Mucosa of rectum (tissue), 2 donors: ENCODE data around the gene MAST4.

Experiments
- H3K27ac ChIP-seq, 2 donors: one replicate each; pipeline ENCODE4 v1.7.0; 2013; ENCODE audit warnings: inconsistent platforms in 2 of 2, low read depth in 2 of 2, low read length in 2 of 2
- H3K27me3 ChIP-seq, 2 donors: one replicate each; pipeline ENCODE4 v1.7.0; 2013; ENCODE audit warnings: low read length in 2 of 2; ENCODE audit not compliant: control insufficient read depth in 2 of 2, insufficient read depth in 2 of 2
- H3K36me3 ChIP-seq, 2 donors: one replicate each; pipeline ENCODE4 v1.7.0; 2013; ENCODE audit warnings: low read length in 2 of 2; ENCODE audit not compliant: control insufficient read depth in 2 of 2, insufficient read depth in 2 of 2
- H3K4me1 ChIP-seq, 2 donors: one replicate each; pipeline ENCODE4 v1.7.0; 2013; ENCODE audit warnings: low read length in 2 of 2, mild to moderate bottlenecking in 1 of 2; ENCODE audit not compliant: control insufficient read depth in 2 of 2, insufficient read depth in 2 of 2
- H3K4me3 ChIP-seq, 2 donors: one replicate each; pipeline ENCODE4 v1.7.0; 2013; ENCODE audit warnings: low read length in 2 of 2
- H3K9ac ChIP-seq, 2 donors: one replicate each; pipeline ENCODE4 v1.7.0; 2013; ENCODE audit warnings: low read length in 2 of 2, low read depth in 1 of 2, mild to moderate bottlenecking in 1 of 2
- H3K9me3 ChIP-seq, 2 donors: one replicate each; pipeline ENCODE4 v1.7.0; 2013; ENCODE audit warnings: low read length in 2 of 2; ENCODE audit not compliant: control insufficient read depth in 2 of 2
- donor health status: healthy.
- donor health status: Normal muscosa, but diverticular disease.

The MAST4 gene

DNA sequence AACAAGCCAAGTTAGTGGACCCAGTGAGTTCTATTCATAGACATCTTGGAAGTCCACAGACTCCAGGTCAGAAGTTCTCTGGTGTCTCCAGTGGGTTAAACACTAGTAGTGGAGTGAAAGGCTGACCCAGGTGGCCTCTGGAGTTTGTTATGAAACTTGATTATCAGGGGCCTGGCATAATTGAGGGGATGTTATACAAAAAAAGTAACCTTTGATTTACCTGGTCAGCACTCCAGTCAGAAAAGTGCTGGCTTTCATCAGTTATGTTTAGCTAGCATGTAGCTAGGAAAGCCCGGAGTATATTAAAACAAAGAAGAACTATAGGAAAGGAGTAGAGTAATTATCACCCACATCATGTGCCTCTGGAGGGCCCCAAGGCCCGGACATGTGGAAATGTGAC, 429.3 kb downstream of the MAST4 start:
- no peaks in the 10 kb centered on the region for H3K27me3 ChIP-seq

DNA sequence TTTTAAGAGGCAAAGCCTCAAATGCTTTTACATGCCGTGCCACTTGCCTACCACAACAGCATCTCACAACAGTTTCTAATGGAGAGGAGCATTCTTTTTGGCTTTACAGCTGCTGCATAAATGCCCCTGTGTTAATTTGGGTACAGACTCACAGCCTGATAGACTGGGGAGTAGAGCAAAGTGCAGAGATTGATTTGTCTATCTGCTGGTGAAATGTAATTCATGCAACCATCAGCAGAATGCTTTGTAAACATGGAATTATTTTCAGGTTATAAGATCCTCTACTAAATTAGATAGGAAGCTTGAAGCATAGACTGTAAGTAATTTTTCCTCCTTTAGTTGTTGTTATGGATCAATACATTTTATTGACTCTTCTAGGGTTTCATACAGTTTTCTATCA, 430.1 kb downstream of the MAST4 start:
- H3K27me3 ChIP-seq, result no peaks in the 10 kb centered on the region
- H3K9ac ChIP-seq, result no peak overlapping the region
- no peak overlapping the region for H3K27ac ChIP-seq
- no peak overlapping the region for H3K4me3 ChIP-seq
- no peaks in the 10 kb centered on the region for H3K9me3 ChIP-seq
- H3K4me1 ChIP-seq, result no peaks in the 10 kb centered on the region
- no peaks in the 10 kb centered on the region for H3K36me3 ChIP-seq

More for the DNA sequence above, 429.3 kb downstream of the MAST4 start:
- no peaks in the 10 kb centered on the region for H3K36me3 ChIP-seq
- no peaks in the 10 kb centered on the region for H3K9me3 ChIP-seq
- H3K27ac ChIP-seq, result no peak overlapping the region
- H3K4me1 ChIP-seq, result no peaks in the 10 kb centered on the region
- H3K4me3 ChIP-seq, result no peak overlapping the region
- no peak overlapping the region for H3K9ac ChIP-seq

DNA sequence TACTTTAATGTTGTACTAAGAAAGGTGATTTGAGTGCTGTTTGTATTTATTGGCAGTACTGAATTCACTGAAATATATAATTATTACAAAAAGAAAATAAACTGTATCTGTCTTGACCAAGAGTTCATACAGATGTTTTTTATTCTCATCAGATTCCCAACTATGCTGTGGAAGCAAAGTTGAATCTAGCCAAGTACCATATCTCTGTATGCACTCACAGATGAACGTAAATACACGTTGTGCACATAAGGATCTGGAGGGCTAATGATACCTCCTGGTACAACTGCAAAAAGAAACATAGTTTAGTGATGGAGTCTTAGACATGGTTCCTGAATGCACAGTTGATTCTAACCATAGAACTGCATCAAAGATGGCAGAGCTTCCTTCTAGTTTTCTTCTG, 431.0 kb downstream of the MAST4 start:
- no peaks in the 10 kb centered on the region for H3K4me1 ChIP-seq
- H3K27me3 ChIP-seq, result no peaks in the 10 kb centered on the region
- no peaks in the 10 kb centered on the region for H3K36me3 ChIP-seq
- H3K9me3 ChIP-seq, result no peaks in the 10 kb centered on the region
- no peak overlapping the region for H3K4me3 ChIP-seq
- no peak overlapping the region for H3K27ac ChIP-seq
- H3K9ac ChIP-seq, result no peak overlapping the region

DNA sequence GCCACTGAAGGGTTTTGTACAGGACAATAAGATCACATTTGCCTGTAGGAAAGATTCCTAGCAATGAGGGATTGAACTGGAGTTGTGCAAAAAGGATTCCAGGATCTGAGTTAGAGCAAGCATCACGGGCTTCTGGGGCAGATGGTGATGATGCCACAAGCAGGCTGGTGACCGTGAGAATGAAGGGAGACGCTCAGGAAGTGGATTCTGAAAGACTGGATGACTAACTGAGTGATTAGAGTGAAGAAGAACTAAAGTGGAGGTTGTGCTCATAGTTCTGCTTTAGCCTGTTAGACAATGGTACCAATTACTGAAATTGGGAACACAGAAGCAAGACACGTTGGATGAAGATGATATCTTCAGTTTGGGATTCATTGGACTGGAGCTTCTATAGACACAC, 432.2 kb downstream of the MAST4 start:
- H3K9ac ChIP-seq, result no peak overlapping the region
- no peaks in the 10 kb centered on the region for H3K27me3 ChIP-seq
- no peaks in the 10 kb centered on the region for H3K4me1 ChIP-seq
- H3K9me3 ChIP-seq, result no peaks in the 10 kb centered on the region
- no peaks in the 10 kb centered on the region for H3K36me3 ChIP-seq
- no peak overlapping the region for H3K4me3 ChIP-seq
- H3K27ac ChIP-seq, result no peak overlapping the region

DNA sequence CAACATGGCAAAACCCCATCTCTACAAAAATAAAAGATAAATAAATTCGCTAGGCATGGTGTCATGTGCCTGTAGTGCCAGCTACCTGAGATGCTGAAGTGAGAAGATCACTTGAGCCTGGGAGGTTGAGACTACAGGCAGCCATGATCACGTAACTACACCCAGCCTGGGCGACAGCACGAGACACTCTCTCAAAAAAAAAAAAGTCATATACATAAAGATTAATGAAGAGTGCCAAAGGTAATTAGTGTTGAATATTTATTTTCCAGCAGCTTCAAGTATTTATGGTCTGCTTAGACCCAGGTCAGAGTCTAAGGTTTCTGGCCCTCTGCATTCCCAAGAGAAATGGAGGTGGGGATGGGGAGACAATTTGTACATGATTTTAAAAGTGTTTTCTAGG, 432.7 kb downstream of the MAST4 start:
- H3K4me1 ChIP-seq, result no peaks in the 10 kb centered on the region

DNA sequence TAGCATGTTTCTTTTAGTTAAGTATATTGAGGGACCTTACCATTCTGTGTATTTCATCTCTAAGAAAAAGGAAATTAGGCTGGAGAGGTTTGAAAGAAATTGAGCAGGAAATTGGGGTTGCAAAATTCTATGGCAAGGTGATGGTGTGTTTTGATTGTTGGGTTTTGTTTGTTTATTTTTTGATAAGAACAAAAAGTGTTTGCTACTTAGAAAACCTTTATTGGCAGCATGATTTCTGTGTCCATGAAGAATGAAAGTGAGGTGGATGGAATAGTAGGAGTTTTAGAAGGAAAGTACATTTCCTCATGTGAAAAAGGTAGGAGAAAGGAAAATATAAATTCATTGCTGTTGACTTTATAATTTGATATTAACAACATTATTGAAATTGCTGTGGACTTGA, 433.3 kb downstream of the MAST4 start:
- Histone ChIP-seq H3K4me1 (no peaks in the 10 kb centered on the region), H3K27me3 (no peaks in the 10 kb centered on the region), H3K9ac (no peak overlapping the region), H3K9me3 (no peaks in the 10 kb centered on the region), H3K4me3 (no peak overlapping the region), H3K27ac (no peak overlapping the region), H3K36me3 (no peaks in the 10 kb centered on the region)

More for the DNA sequence above, 432.7 kb downstream of the MAST4 start:
- H3K9me3 ChIP-seq, result no peaks in the 10 kb centered on the region
- no peaks in the 10 kb centered on the region for H3K27me3 ChIP-seq
- H3K36me3 ChIP-seq, result no peaks in the 10 kb centered on the region
- H3K4me3 ChIP-seq, result no peak overlapping the region
- no peak overlapping the region for H3K27ac ChIP-seq
- H3K9ac ChIP-seq, result no peak overlapping the region

DNA sequence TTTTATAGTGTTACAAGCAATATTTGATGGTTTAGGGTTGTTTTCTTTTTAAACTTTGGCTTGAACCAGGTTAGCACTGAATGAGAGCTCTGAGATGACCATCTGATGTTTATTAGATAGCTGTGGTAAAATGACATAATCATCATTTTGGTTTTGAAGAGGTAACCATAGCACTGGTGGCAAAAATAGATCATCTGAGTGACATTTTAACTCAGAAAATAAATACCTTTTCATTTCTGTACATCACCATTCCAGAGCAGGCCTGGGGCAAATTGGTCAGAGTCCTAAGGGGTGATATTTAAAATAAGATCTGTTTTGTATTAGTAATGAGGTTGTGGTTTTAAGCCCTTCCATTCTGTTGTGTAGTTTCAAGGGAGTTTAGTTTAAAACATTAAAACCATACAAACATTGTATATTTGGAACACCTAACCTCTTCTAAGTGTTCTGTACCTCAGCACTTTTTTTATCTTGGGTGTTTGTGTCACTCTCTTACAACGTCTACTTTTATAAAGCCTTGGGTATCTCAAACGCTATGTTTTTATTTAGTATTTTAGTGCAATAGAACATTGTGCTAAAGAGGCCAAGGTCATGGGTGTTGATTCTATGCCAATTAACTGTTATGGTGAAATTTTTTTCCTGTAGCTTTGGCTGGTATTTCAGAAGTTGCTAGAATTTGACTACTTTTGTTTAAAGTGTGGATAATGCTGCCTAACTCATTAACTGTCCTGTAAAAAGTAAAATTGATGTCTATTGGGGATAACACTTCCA, 434.3 kb downstream of the MAST4 start:
- no peaks in the 10 kb centered on the region for H3K36me3 ChIP-seq
- no peak overlapping the region for H3K9ac ChIP-seq
- no peaks in the 10 kb centered on the region for H3K9me3 ChIP-seq
- H3K4me3 ChIP-seq, result no peak overlapping the region
- H3K4me1 ChIP-seq, result no peaks in the 10 kb centered on the region
- H3K27ac ChIP-seq, result no peak overlapping the region
- H3K27me3 ChIP-seq, result no peaks in the 10 kb centered on the region

DNA sequence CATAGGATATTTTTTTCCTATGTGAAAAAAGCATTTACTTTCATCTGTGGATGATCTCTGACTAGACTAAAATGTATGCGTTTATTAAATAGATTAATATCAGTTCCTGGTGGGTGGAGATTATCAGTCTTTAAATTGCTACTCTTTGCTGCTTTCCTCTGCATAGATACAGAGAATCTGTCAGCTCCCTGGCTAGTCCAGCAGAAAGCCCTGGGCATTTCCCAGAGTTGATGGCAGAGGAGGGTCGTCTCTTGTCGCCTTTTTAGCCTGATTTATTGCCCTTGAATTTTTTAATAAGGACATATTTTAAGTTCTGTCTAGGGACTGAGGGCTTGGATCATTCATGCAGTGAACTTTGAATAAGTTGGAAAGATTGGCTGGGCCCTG, 434.9 kb downstream of the MAST4 start:
- Histone ChIP-seq H3K27ac (no peak overlapping the region), H3K36me3 (no peaks in the 10 kb centered on the region), H3K9me3 (no peaks in the 10 kb centered on the region), H3K27me3 (no peaks in the 10 kb centered on the region), H3K9ac (no peak overlapping the region), H3K4me3 (no peak overlapping the region), H3K4me1 (no peaks in the 10 kb centered on the region)

DNA sequence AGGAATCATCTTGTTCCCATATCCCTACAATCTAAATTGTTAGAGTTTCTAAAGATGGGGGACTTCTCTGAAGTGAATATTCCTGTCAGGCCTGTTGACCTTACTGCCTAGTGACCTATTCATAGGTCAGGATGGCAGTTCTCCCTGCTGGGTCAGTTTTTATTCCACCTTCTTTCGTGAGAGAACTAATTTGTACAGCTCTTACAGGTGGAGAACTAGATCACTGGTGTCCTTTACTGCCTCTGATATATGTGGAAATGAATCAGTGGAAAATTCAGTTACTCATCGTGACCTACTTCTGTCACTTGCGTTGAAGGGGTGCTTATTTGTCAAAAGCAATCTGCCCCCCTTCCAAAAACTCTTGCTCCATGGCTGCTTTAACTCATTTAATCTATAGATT, 435.5 kb downstream of the MAST4 start:
- Histone ChIP-seq H3K4me3 (no peak overlapping the region), H3K27me3 (no peaks in the 10 kb centered on the region), H3K9ac (no peak overlapping the region), H3K27ac (no peak overlapping the region), H3K4me1 (no peaks in the 10 kb centered on the region), H3K9me3 (no peaks in the 10 kb centered on the region), H3K36me3 (no peaks in the 10 kb centered on the region)

DNA sequence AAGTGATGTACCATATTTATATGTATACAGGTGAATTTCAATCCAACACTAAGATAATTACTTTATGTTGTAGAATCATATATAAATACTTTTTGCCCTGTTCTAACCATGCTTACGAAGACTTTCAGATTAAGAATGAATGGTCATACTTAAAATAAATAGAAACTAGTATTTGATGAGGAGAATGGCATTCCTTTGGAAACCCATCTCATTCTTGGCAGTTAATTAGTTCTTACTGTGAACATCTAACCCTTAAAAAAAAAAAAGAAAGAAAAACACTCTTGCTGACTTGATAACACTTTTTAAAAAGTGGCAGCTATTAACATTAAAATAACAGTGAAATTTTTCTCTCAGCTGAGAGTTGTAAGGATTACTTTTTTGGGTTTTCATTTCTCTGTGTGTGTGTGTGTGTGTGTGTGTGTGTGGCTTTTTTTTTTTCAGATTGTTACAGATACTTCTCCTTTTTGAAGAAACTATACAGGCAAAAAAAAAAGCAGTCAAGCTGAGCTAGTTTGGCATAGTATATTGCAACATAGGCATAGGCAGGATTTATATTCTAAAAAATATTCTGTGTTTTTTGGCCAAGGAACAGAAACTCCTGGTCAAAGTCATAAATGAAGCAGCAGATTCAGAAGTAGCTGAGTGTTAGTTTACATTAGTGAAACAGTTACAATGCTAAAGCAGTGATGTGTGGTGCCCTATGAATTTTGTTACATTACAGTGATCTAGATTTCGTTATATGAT, 436.9 kb downstream of the MAST4 start:
- no peak overlapping the region for H3K4me3 ChIP-seq
- no peaks in the 10 kb centered on the region for H3K9me3 ChIP-seq
- no peak overlapping the region for H3K9ac ChIP-seq
- no peak overlapping the region for H3K27ac ChIP-seq
- H3K36me3 ChIP-seq, result no peaks in the 10 kb centered on the region
- no peaks in the 10 kb centered on the region for H3K27me3 ChIP-seq
- H3K4me1 ChIP-seq, result no peaks in the 10 kb centered on the region
